HK-2 (cell line): ENCODE data around the gene ARPC2.
A peak's percentile ranks its signal among the peaks of the same experiment; 100 is the strongest.

Source experiments
- DNase-seq: peaks from one replicate; pipeline ENCODE4 v3.0.0-alpha.2; 2018; ENCODE audit not compliant: unreplicated experiment

ARPC2 gene

GRCh38 chr2:218217360-218218267 lies 625 bp downstream of the ARPC2 start:
- DNase-seq, result peak; percentile 65

GRCh38 chr2:218218268-218219185 lies 1.5 kb downstream of the ARPC2 start:
- DNase-seq, result no peak

DNA sequence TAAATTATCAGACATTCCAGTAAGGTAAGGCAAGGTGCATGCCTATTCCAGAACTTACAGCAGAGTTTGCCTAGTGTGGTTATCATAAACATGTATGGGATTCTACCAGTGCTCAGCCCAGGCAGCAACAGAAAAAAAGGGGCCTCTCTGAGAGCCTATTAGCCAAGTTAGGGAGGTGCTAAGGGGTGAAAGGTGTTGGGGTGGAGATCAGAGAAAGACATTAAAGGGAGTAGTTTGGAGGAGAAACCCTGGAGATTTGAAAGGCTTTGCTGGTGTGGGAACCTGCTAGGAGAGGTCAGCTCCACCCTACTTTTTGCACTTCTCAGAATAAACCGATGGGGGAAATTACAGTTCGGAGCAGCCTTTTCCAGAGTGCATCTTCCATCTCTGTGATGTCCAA lies 2.9 kb downstream of the ARPC2 start:
- no peak for DNase-seq

DNA sequence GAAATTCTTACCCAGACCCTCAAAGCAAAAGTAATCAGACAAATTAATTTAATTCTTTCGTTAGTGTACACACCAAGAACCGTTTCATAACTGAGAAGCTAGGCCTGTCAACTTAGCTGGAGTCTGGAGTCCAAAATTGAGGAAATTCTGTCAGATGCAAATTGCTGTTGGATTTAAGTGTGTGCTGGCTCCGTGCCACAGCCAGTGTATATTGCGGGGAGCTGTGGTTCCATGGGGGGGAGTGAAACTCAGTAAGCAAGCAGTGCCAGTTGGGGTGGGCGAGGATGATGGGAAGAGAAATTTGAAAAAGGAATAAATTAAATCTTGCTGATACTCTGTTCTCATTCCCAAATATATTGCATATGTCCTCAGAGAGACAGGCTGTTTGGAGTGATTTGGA lies 4.0 kb downstream of the ARPC2 start:
- no peak for DNase-seq

GRCh38 chr2:218223046-218223445 lies 6.1 kb downstream of the ARPC2 start:
- DNase-seq, result no peak

GRCh38 chr2:218224186-218224585 lies 7.2 kb downstream of the ARPC2 start:
- no peak for DNase-seq

GRCh38 chr2:218226903-218227302 lies 9.9 kb downstream of the ARPC2 start:
- DNase-seq, result no peak

DNA sequence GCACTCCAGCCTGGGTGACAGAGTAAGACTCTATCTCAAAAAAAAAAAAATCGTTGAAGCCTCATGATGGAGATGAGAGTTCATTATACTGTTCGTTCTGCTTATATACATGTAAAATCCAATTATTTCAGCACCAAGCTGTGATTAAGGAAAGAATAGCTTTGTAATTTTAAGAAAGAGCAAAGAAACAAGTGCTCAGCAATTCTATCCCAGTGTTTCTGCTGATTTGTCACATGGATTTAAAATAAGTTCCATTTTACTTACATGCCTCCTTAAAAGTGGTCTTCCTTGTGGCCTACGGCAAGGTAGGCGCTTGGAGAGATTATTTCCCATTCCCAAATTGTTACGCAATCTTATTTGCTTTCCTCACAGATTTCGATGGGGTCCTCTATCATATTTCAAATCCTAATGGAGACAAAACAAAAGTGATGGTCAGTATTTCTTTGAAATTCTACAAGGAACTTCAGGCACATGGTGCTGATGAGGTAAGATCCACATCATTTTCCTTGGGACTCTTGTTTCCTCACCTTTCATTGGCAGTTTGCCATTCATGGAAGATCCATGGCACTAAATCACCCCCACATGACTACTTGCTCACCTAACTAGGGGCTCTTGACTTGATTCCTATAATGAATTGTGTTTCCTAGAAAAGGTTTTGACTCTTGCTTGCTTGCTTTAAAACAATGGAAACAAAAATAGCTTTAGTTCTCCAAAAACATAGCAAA lies 11.5 kb downstream of the ARPC2 start:
- DNase-seq, result no peak

- no peak for DNase-seq
Measured at GRCh38 chr2:218229239-218229638, 12.2 kb downstream of the ARPC2 start.

DNA sequence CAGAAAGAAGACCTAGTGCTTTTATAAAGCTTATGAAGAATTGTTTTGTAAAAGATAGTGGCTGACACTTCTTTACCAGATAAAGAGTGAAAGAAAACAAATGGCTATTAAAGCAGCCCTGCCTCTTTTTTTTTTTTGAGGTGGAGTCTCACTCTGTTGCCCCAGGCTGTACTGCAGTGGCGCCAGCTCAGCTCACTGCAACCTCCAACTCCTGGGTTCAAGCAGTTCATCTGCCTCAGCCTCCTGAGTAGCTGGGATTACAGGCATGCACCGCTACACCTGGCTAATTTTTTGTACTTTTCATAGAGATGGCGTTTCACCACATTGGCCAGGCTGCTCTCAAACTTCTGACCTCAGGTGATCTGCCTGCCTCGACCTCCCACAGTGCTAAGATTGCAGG lies 12.9 kb downstream of the ARPC2 start:
- peak; percentile 47 for DNase-seq

DNA sequence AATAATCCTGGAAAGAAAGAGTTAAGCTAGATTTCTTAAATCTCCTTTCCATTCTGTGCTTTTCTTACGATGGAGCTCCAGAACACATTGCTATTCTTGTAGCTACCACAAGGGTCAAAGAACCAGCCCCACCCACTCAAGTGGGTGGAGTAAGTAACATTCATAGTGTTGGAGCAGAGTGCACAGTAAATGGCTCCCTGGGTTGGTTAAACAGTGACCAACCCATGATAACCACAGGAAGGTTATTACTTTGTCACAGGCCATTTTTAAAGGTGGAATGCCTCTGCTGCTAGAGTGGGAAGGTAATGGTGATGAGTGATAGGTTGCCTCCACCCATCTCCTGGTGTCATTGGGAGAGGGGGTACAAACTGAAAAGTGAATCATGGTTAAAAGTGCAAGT lies 13.9 kb downstream of the ARPC2 start:
- DNase-seq, result peak; percentile 73

DNA sequence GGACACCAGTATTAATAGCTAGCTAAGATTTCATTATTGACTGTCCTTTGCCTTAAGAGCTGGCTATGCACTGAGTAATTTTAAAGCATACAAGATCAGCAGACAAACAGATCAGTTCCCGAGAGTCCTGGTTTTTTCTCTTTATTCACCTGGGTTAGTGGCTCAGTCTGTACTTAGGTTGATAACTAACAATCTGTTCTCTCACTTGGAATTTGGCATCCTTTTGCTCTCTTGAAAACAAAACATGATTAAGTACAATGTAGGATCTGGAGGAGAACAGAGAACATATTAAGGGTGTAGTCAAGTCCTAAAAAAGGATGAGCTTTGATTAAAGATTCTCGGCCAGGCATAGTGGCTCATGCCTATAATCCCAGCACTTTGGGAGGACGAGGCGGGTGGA lies 16.6 kb downstream of the ARPC2 start:
- no peak for DNase-seq

DNA sequence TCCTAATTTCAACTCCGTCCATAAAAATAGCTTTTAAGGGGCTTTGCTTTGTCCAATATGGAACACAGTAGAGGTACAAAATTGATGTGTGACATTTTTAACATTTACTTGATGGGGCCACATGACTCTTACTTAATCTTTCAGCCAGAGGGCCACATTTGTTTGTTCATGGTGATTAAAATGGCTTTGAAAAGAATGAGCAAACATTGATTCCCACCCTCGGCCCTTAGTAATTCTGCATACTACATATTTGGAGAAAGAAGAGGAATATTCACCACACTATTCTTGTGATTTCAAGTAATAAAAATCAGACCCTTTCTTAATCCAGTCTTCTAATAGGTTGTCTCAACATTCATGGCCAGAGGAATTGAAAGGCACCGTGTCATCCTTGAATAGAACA lies 17.5 kb downstream of the ARPC2 start:
- DNase-seq, result no peak

DNA sequence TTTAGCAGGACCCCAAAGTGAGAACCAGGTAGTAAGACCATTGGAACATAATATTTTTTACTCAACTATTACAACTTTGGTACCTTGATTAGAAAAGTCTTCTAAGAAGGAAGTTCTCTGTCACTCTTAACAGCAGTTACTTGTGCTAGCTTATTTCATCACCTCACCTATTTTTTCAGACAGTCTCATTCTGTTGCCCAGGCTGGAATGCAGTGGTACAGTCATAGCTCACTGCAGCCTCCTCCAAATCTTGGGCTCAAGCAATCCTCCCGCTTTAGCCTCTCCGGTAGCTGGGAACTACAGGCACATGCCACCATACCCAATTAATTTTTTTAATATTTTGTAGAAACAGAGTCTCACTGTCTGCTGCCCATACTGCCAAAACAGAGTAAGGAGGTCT lies 18.0 kb downstream of the ARPC2 start:
- DNase-seq, result no peak

DNA sequence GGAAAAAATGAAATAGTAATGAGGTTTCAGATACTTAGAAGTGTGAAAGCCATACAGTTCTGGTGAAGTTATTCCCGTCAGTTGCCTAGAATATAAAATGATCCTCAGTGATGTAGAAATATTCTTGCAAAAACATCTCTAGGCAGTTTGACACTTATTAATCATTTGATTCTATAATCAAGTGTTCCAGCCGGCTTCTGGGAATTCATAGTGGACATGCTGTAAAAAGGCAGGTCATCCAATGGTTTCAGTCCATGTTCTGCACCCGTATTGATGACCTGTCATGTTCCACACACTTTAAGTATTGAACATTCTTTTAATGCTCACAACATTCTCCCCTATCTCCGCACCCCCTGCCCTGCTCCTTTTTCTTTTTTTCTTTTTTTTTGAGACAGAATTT lies 19.8 kb downstream of the ARPC2 start:
- no peak for DNase-seq

DNA sequence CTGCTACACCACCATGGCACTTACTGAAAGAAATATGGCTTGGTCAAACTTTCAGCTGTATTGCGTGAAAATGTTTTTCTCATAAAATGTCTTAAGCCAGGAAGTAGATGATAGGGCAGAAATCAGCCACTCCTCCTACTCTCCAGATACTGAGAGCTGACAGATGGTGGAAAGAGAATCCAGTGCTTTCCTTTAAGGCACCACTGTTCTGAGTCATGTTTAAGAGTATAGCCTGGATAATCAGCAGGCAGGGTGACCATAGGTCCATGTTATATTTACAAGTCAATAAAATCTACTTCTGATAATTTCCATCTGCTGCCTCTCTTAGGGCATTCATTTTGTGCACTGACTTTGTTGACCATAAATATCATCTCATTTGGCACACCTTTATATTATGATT lies 21.9 kb downstream of the ARPC2 start:
- DNase-seq, result no peak

DNA sequence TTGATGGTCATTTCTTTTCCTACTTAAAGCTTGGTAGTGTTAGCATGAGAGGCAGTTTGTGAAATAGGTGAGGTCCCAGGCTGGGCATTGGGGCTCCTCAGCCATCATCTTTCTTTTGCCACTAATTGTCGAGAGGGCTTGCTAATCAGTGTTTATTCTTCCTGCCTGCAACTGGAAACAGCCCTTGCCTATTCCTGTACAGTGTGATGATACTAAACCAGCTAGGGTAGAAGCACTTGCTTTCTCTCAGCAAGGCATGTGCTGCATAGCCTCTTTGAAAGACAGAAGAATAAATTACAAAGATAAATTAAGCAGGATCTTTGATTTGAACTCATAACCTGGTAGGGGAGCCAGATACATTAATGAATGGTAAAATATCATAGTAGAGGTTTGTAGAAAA lies 27.2 kb downstream of the ARPC2 start:
- DNase-seq, result no peak

GRCh38 chr2:218244665-218245064 lies 27.7 kb downstream of the ARPC2 start:
- DNase-seq, result no peak

GRCh38 chr2:218245214-218245613 lies 28.2 kb downstream of the ARPC2 start:
- no peak for DNase-seq

DNA sequence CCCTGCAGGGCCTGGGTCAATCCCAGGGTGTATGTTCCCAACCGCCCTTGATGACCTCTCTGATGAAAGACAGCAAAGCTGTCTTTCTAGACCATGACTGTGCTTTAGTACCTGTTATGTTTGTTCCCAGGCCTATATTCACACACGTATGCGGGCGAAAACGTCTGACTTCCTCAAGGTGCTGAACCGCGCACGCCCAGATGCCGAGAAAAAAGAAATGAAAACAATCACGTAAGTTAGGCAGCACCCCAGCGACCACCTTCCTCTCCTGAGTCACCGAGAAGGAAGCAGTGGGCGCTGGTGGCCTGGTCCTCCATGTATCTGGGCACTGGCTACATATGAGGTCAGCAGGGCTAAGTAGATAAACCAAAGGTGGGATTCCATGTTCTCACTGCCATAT lies 32.7 kb downstream of the ARPC2 start:
- DNase-seq, result no peak

- no peak for DNase-seq
Measured at GRCh38 chr2:218252509-218253231, 35.7 kb downstream of the ARPC2 start.
